Activated CD8-positive, alpha-beta memory T cell treated with anti-CD3 and anti-CD28 coated beads, Interleukin-2, amount 50 U/mL, for 4 hours (primary cell): Measurements from ENCODE around the gene NPNT.

Experiments
- DNase-seq: peaks from one replicate; pipeline ENCODE4 v3.0.0-alpha.2; 2020

NPNT gene

DNA sequence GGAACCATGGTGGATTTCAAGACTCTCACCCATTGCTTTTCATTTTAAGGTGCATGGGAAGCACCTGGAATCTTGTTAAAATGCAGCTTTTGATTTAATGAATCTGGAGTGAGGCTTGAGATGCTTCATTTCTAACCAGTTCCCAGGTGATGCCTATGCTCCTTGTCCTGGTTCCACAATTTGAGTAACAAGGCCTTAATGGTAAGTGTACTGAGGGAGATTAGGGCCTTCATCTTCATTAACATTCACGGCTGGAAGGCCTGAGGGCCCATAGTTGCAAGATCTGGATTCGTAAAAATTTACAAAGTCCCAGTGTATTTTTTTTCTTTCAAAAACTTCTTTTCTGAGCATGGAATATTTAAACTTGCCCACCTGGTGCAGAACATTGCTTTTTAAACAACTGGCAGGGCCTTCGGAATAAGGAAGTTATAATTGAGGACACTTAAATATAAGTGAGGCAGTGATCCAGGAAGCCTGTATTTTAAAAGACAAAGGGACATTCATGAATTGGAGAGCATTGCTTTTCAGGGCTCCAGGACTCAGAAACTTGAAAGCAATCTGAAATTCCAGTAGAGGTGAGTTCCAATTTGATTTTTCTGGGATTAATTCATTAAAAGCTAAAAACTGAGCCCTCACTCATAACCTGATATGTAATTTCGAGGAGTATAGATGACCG, 77.8 kb downstream of the NPNT start:
- DNase-seq, result no peak

DNA sequence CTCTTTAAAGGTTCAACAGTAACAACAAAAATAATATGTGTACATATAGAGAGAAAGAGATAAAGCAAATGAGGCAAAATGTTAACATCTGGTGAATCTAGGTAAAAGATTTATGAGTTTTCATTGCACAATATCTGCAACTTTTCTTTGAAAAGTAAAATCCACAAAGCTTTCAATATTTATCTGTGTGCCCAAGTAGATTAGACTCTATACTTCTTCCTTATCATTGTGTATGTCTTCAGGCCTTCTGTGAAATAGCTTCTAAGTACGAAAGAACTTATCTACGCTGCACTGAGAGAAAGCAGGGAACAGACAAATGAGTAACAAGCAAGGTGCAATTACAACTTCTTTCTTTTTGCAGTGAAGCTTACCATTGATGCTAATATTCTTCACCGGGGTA, 81.6 kb downstream of the NPNT start:
- DNase-seq, result no peak

DNA sequence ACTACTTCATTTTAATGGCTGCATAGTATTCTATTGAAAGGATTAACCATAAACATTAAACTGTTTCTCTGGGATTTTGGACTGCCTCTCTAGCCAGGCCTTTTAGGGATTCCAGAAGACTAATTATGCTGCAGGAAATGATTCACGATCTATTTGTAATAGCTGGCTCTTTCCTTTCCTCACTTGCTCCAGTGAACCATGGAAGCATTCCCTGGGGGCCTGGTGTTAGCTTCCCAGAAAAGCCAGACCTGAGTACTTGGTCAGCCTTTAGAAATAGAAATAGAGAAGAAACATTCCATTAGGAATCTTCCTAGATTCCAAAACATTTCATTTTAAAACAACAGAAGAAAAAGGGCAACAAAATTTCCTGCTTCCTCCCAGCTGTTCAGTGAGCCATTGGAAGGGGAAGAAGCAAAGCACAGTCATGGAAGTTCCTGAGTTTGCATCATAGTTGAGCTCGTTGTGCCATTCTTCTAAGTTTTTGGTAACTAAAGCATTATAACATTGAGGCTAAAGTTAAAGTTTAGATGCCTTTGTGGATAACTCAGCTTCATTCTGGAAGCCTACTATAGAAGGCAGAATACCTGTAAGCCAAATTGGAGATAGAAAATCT, 83.5 kb downstream of the NPNT start:
- DNase-seq, result no peak

DNA sequence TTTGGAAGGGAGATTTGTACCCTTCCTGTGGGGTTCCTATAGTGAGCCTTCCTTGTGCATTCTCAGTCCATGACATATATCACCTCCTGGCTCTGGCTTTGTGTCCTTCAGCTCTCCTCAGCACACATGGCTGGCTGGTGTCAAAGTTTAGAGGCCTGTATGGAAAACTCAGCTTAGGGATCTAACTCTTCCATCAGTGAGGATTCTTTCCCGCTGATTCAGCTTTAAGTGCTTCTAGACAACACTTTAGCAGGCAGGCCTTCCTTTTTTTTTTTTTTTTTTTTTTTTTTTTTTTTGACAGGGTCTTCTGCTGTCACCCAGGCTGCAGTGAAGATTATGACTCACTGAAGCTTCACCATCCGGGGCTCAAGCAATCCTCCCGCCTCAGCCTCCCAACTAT, 84.2 kb downstream of the NPNT start:
- DNase-seq, result no peak

DNA sequence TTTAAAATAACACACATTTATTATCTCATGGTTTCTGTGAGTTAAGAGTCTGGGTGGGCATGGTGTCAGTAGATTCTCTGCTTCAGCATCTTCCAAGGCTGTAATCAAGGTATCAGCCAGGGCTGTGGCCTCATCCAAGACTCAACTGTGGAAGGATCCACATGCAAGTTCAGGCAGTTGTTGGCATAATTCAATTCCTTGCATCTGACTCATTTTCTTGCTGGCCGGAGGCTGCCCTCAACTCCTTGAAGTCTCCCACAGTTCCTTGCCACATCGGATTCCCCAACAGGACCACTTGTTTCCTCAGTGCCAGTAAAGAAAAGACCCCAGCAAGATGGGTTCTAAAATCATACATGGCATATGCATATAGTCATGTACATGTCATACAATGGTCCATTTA, 93.4 kb downstream of the NPNT start:
- DNase-seq, result no peak

DNA sequence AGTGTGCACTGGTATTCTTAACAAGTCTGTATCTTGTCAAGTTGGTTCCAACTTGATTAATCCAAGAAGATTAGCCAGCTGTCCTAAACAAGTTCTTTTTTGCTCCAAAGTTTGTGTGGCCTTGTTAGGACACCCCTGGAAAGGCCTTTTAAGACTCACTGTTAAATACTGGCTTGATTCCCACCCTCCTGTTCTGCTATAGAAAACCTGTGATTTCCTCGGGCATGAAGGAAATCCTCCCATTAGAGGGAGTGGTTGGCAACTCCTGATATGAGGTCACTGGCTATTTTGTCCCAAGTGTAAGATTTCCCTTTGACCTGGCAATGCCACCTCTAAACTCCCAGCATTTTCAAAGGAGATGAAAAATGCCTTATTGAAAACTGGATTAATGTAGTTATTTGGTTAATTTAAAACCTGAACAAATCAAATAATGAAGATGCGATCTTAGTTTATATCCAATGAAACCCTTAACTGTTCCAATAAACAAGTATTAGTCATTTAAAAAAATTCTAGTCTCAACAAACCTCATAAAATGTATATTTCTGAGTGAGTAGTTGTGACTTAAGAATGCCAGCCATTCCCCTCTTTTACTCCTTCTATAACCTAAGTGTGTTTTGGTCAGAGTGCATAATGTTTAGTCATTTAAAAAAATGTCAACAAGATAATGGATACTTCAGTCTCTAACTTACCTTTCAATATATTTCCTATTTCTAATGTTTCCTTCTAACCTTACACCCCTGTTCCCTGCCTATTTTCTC, 94.4 kb downstream of the NPNT start:
- no peak for DNase-seq

DNA sequence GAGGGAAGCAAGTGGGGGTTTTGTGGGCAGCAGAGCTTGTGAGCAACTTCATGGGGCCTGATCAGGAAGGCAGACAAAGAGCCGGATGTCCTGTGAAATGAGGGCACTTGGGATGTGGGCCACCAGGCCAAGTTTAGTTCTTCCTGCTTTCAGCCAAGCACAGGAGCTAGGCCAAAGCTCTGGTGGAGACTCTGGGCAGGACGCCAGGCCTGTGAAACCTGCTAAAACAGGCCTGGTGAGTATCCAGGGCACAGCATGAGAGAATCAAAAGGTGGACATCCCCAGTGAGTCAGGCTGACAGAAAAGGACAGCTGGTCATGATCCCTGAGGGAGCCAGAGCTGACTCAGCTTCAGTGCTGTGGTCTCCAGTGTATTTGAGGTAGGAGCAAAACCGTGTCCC, 95.7 kb downstream of the NPNT start:
- no peak for DNase-seq

DNA sequence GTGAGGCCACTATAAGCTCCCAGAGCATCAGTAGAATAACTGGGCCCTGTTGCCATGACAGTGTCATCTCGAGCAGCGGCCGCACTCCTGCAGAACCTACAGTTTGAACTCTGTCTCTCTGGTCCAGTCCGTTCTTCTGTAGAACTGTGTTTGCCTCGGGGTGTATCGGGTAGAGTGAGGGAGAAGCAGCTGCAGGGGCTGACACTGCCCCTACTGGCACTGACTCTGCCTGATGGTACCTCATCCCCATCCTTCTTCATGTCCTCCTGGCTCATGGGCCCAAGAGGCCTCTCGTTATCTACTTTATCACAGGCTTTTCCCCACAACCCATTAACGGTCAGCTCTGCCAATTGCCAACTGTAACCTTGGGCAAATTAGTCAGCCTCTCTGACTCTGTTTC, 96.5 kb downstream of the NPNT start:
- no peak for DNase-seq

DNA sequence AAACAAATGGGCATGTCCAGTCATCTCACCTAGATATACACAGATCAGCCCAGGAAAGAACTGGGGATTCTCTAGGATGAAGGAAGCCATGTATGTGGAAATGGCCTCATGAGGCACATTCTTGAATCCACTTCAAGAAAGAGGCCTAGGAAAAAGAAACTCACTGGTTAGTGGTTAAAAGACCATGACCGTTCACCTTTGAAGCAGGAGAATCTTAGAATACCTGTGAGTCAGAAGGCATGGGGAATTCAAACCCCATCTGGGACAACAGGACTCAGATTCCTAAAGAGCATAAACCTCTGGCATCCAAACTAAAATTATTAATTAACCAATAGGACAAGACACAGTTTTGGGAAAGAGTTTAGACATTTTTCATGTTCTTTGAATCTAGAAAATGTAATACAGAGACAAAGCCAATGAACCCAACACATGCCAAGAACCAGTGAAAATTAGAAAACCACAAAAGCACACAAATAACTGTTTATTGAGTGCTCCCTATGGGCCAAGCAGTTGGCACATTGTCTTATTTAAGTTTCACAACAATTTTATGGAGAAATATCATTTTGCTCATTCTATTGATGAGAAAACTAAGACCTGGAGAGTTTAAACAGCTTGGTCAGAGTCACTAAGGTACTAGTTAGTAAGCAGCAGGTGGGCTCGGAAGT, 97.5 kb downstream of the NPNT start:
- DNase-seq, result no peak

DNA sequence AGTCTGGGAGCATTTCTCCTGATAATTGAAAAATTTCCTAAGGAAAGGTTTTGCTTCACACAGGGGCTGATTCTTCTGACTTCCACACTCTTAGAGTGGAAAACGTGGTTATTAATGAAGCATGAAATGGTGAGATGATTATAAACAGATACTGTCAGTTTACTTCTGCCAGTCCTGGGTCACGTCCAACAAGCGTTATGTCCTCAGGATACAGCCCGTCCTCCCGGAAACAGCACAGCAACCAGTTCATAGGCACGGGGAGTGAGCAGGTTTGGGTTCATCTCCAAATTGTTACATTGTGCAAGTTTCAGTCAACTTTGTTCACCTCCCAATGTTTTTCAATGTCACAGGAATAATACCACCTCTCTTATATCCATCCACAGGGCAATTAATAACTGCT, 98.8 kb downstream of the NPNT start:
- DNase-seq, result no peak

DNA sequence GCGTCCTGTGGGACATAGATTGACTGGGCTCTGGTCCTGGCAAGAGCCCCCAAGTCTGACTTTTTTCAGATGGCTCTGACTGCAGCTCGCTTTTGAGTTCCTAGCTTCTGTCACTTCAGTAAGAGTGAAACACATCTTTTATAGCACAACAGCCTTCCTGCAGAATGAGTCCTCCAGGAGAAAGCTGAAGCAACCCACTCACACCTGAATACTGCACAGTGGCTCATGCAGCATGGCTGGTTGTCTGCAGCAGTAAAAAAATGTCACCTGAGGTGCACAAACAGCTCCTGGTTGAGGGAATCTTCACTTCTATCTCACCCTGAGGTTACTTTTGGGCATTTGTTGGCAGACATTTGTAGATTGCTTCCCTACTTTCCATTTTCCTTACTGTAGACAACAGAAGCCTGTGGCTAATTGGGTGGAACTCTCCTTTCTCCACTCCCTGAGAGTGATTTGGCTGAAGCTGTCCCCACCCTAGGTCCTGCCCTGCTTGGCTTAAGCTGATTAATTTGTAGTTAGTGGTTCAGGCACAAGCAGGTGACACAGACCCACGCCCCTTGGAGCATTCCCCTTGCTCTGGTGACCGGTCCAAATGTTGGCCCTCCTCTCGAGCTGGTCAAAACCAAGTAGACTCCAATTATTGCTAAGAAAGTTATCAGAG, 99.7 kb downstream of the NPNT start:
- DNase-seq, result no peak

DNA sequence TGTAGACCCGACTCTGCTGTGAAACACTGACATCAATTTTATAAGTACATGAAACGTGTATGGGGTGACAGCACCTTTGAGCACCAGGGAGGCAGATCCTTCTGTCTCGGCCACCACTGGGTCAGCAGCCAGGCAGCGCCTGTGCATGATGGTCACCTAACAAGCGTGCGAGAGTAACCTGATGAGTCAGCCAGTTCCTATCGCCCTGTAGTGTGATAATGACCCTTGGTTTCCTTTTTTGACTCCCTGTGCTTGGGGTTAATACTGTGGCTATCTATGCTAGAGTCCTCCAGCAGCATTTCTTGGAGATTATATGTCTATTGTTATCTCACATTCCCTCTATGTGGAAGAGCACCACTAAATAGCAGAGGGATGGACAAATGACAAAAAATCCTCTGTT, 101.6 kb downstream of the NPNT start:
- no peak for DNase-seq

DNA sequence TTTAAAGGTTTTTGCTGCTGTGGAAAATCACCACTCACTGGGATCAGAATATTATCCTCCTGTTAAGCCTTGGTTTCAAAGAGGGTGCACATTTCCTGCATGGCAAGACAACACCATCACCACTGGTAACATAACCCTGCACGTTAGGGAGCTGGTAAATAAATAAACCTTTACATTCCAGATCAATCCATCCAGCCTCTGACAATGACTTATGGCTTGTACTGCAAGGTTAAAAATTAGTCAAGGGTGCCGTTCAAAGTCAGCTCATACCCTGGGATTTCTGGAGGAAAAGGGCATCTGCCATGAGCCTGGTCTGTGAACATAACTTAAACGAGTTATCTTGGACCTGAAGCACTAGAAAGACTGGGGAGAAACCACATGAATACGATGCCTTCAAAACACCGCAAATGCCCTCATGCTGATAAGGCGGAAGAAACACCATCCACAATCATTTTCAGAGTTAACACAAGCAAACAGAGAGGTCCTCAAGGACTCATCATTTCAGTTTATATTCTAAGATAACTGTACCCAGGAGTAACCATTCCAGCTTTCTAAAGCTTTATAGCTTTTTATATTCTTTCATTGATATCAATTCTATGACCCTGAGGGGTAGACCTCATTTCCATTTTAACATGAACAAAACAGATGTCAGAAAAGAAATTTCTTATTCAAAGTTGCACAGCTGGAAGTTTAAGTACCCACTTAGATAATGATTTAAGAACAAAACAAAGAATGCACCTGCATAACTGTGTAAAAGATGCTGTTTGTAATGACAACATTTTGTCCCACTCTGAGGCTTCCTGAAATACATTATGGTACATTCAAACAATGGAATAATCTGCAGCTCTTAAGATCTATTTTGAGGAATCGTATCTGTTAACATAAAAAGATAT, 103.1 kb downstream of the NPNT start:
- no peak for DNase-seq

DNA sequence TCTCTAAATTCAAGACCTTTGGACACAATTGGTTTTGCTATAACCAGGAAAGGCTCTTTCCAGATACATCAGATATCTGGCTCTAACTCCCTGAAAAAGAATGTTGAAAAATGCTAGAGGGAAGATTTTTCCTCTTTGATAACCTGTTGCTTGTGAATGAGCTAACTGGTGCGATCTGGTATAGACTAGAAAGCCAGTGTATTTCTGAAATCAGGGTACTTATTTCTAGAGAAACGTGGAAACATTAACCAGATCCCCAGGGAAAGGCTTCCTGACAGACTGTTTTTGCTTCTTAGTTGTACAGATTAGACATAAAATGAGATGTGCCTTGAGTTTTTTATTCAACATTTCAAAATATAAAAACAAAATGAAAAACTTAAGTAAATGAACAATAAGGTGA, 107.7 kb downstream of the NPNT start:
- DNase-seq, result no peak

DNA sequence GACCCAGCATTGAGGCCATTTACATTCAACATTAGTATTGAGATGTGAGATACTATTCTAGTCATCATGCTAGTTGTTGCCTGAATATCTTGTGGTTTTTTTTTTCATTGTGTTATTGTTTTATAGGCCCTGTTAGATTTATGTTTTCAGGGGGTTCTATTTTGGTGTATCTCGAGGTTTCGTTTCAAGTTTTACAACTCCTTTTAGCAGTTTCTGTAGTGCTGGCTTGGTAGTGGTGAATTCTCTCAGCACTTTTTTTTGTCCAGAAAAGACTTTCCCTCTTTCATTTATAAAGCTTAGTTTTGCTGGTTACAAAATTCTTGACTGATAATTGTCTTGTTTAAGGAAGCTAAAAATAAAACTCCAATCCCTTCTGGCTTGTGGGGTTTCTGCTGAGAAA, 115.5 kb downstream of the NPNT start:
- no peak for DNase-seq

DNA sequence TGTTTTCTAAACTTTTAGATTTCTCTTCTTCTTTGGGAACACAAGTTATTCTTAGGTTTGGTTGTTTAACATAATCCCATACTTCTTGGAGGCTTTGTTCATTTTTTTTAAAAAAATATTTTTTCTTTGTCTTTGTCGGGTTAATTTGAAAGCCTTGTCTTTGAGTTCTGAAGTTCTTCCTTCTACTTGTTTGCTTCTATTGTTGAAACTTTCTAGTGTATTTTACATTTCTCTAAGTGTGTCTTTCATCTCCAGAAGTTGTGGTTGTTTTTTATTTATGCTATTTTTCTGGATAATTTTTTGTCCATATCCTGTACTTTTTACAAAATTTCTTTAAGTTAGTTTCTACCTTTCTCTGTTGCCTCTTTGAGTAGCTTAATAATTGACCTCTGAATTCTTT, 116.1 kb downstream of the NPNT start:
- no peak for DNase-seq

DNA sequence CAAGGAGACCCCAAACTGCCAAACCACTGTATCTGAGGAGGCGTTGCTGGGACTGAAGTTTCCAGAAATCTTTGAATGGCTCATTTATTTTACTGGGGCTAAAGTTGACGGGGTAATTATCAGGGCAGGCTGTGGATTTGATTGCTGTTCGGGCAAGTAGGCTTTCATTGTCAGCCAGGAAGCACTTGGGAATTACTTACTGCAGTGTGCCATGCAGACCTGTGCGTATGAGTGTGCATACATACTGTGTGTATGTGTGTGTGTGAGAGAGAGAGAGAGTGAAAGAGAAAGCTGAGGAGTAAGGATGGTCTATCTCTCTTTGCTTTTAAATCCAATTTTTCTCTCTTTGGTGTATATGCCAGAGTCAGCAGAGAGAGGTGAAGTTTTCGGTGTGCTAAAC, 122.7 kb downstream of the NPNT start:
- no peak for DNase-seq

DNA sequence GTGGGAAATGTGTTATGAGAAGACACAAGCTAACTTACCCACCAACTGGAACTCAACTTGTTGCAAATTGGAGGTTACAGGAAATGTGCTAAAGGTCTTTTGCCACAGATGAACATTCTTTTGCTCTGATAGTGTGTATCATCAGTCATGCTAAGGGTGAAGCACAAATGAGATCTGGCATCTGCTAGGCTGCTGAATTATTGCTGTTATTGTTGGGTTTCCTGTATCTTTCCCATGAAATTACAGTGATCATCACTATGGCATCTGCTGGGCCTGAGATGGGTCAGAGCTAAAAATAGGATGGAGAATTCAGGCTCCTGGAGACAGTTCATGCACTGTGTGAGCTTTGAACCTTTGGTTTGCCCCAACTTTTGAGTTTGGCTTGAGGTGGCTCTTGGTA, 124.5 kb downstream of the NPNT start:
- no peak for DNase-seq
